Natural killer cell (primary cell): ENCODE results near the gene BAG3. TPM values are rescaled to one million over a fixed set of nuclear protein-coding genes. Genes with fewer than 3 reads are reported as not detected.

Experiments used
- ATAC-seq, 3 donors: fragments of 150-1000 bp in 2 of 3; fragments of 200-7000 bp in 1 of 3; cut with Tn5 transposase; 1 replicate in 1 of 3; 2 replicates in 2 of 3; pipeline ENCODE4 v1.10.0; 2021; ENCODE audit warnings: mild to moderate bottlenecking in 2 of 3, moderate library complexity in 2 of 3
- DNase-seq, 2 donors: peaks; one replicate each; pipeline versions ENCODE4 v3.0.0 to v3.0.0-alpha.2; 2013 to 2021; ENCODE audit warnings: mixed read lengths in 1 of 2
- H3K27ac ChIP-seq: one replicate; pipeline ENCODE4 v1.5.1; 2013; ENCODE audit warnings: mild to moderate bottlenecking, low read length
- H3K27me3 ChIP-seq: one replicate; pipeline ENCODE4 v1.6.1; 2013; ENCODE audit warnings: low read length; ENCODE audit not compliant: control insufficient read depth, insufficient read depth
- H3K36me3 ChIP-seq: one replicate; pipeline ENCODE4 v1.6.1; 2013; ENCODE audit warnings: low read length; ENCODE audit not compliant: control insufficient read depth, insufficient read depth
- H3K4me1 ChIP-seq: one replicate; pipeline ENCODE4 v1.6.1; 2013; ENCODE audit warnings: low read length; ENCODE audit not compliant: control insufficient read depth, insufficient read depth
- H3K4me3 ChIP-seq: one replicate; pipeline ENCODE4 v1.5.1; 2013; ENCODE audit warnings: low read length
- H3K9me3 ChIP-seq: one replicate; pipeline ENCODE4 v1.6.1; 2013; ENCODE audit warnings: low read length; ENCODE audit not compliant: control insufficient read depth, insufficient read depth
- H3K27ac Mint-ChIP-seq, 2 donors: one replicate each; pipeline ENCODE4 v1.8.0; 2022; ENCODE audit warnings: mild to moderate bottlenecking in 2 of 2, mixed read lengths in 2 of 2, moderate library complexity in 1 of 2
- H3K27me3 Mint-ChIP-seq, 2 donors: one replicate each; pipeline ENCODE4 v1.8.0; 2022; ENCODE audit warnings: low read depth in 2 of 2, mixed read lengths in 2 of 2
- H3K36me3 Mint-ChIP-seq: one replicate; pipeline ENCODE4 v1.8.0; 2022; ENCODE audit warnings: mixed read lengths
- H3K4me1 Mint-ChIP-seq, 2 donors: one replicate each; pipeline ENCODE4 v1.8.0; 2022; ENCODE audit warnings: mixed read lengths in 2 of 2
- H3K4me3 Mint-ChIP-seq: one replicate; pipeline ENCODE4 v1.8.0; 2022; ENCODE audit warnings: mild to moderate bottlenecking, moderate library complexity, mixed read lengths
- H3K9me3 Mint-ChIP-seq, 2 donors: one replicate each; pipeline ENCODE4 v1.8.0; 2022; ENCODE audit warnings: mixed read lengths in 2 of 2
- CTCF ChIP-seq: fragments of 200-600 bp; IDR thresholded peaks from one replicate; pipeline ENCODE4 v1.8.0; 2022; ENCODE audit warnings: antibody characterized with exemption
- WGBS: methylation state at CpG from one replicate; pipeline ENCODE4 v1.1.7; 2013; ENCODE audit warnings: missing lambda C conversion rate; ENCODE audit not compliant: insufficient coverage; 5-methylcytosine and 5-hydroxymethylcytosine counted together
- intact Hi-C: fragments of 100-400 bp; cut with micrococcal nuclease; formaldehyde crosslinking; loops from one replicate; pipeline ENCODE4 v1.14.2; 2022
- total RNA-seq, 4 donors: library from RNA; stranded (reverse); fragments of 120-200 nt in 1 of 4; gene quantifications; one replicate each; pipeline versions ENCODE4 v1.2.3 to v1.2.4, GENCODE V29; 2013 to 2022

BAG3 gene
- total RNA-seq, 3 donors from 2014 or later (not counting 1 experiment from before 2014, with no cell fraction given) = 7.6 to 9.7 (median 8.3) TPM

- Mint-ChIP-seq H3K9me3 (no peaks in the 10 kb centered on the region), H3K4me1 (peaks cover 5 to 11% of the 10 kb centered on the region in 2 donors), H3K36me3 (no peaks in the 10 kb centered on the region), H3K4me3 (no peak overlapping the region), H3K27me3 (no peaks in the 10 kb centered on the region), H3K27ac (no peak overlapping the region)
- no peak overlapping the region for H3K27ac ChIP-seq
- no peak overlapping the region for H3K4me3 ChIP-seq
- 96% methylated on average over 2 of the region's 2 CpGs for WGBS
- DNase-seq = no peak
- TF ChIP-seq CTCF = no peak
- no peaks in the 10 kb centered on the region for H3K36me3 ChIP-seq
- no peak for ATAC-seq
- intact Hi-C loops = no loop called here
- peaks cover 11% of the 10 kb centered on the region for H3K4me1 ChIP-seq
- no peaks in the 10 kb centered on the region for H3K27me3 ChIP-seq
- no peaks in the 10 kb centered on the region for H3K9me3 ChIP-seq
Measured at GRCh38 chr10:119666709-119667004, 15.5 kb downstream of the BAG3 start.

GRCh38 chr10:119667562-119668328, 16.6 kb downstream of the BAG3 start:
- Mint-ChIP-seq H3K36me3 (no peaks in the 10 kb centered on the region), H3K4me1 (peaks cover 5 to 11% of the 10 kb centered on the region in 2 donors), H3K27me3 (no peaks in the 10 kb centered on the region), H3K9me3 (no peaks in the 10 kb centered on the region), H3K4me3 (no peak overlapping the region), H3K27ac (no peak overlapping the region)
- TF ChIP-seq CTCF = no peak
- Histone ChIP-seq H3K4me3 (no peak overlapping the region), H3K27ac (no peak overlapping the region), H3K4me1 (peaks cover 11% of the 10 kb centered on the region), H3K36me3 (peaks cover 4% of the 10 kb centered on the region), H3K9me3 (no peaks in the 10 kb centered on the region), H3K27me3 (no peaks in the 10 kb centered on the region)
- no peak for DNase-seq
- 70% methylated on average over 12 of the region's 12 CpGs for WGBS
- no peak for ATAC-seq
- intact Hi-C loops = no loop called here

GRCh38 chr10:119668461-119668860, 17.3 kb downstream of the BAG3 start:
- Histone ChIP-seq H3K27ac (no peak overlapping the region), H3K27me3 (no peaks in the 10 kb centered on the region), H3K4me1 (peaks cover 7% of the 10 kb centered on the region), H3K4me3 (no peak overlapping the region), H3K9me3 (no peaks in the 10 kb centered on the region), H3K36me3 (peaks cover 4% of the 10 kb centered on the region)
- H3K27me3 Mint-ChIP-seq = no peaks in the 10 kb centered on the region
- no peak overlapping the region for H3K27ac Mint-ChIP-seq
- intact Hi-C loops = no loop called here
- no peaks in the 10 kb centered on the region for H3K9me3 Mint-ChIP-seq
- ATAC-seq (no peak), DNase-seq (no peak)
- TF ChIP-seq CTCF = no peak
- WGBS = 96% methylated on average over 6 of the region's 6 CpGs
- no peak overlapping the region for H3K4me3 Mint-ChIP-seq
- no peaks in the 10 kb centered on the region for H3K36me3 Mint-ChIP-seq
- H3K4me1 Mint-ChIP-seq = peaks cover 11% of the 10 kb centered on the region in 2 donors

- DNase-seq = no peak
- Mint-ChIP-seq H3K4me3 (no peak overlapping the region), H3K4me1 (peaks cover 2 to 11% of the 10 kb centered on the region in 2 donors), H3K27ac (no peak overlapping the region), H3K9me3 (no peaks in the 10 kb centered on the region), H3K36me3 (no peaks in the 10 kb centered on the region), H3K27me3 (no peaks in the 10 kb centered on the region)
- intact Hi-C loops = no loop called here
- ATAC-seq = no peak
- no peak for TF ChIP-seq CTCF
- 97% methylated on average over 5 of the region's 5 CpGs for WGBS
- peaks cover 4% of the 10 kb centered on the region for H3K36me3 ChIP-seq
- no peak overlapping the region for H3K4me3 ChIP-seq
- H3K27me3 ChIP-seq = no peaks in the 10 kb centered on the region
- no peak overlapping the region for H3K27ac ChIP-seq
- H3K9me3 ChIP-seq = no peaks in the 10 kb centered on the region
- H3K4me1 ChIP-seq = peaks cover 2% of the 10 kb centered on the region
Measured at GRCh38 chr10:119669331-119669730, 18.2 kb downstream of the BAG3 start.
